Ovary (tissue), 9 donors: ENCODE measurements around the gene TENM4. TPM values are rescaled to one million over a fixed set of nuclear protein-coding genes. Genes with fewer than 3 reads are reported as not detected.
A peak's percentile ranks its signal among the peaks of the same experiment; 100 is the strongest.
"Not testable (repeated sequence)": the region's sequence is repeated elsewhere in the genome, so short reads cannot be mapped to it uniquely, and the experiment has no call there.

Experiments used
- DNase-seq, 5 donors: peaks; one replicate each; pipeline ENCODE4 v3.0.0-alpha.2; 2019 to 2020
- H3K27ac ChIP-seq, 2 donors: fragments of 200-600 bp; one replicate each; pipeline versions ENCODE4 v1.5.1 to v1.8.0; 2019 to 2022
- H3K27me3 ChIP-seq: fragments of 200-600 bp; one replicate; pipeline ENCODE4 v1.8.0; 2022
- H3K36me3 ChIP-seq: fragments of 200-600 bp; sonication (generic); one replicate; pipeline ENCODE4 v1.5.1; 2019
- H3K4me1 ChIP-seq: one replicate; pipeline ENCODE4 v1.8.1; 2013; ENCODE audit warnings: mild to moderate bottlenecking, moderate library complexity; ENCODE audit not compliant: insufficient read depth
- H3K4me3 ChIP-seq: fragments of 200-600 bp; sonication (generic); one replicate; pipeline ENCODE4 v1.5.1; 2017
- H3K9me3 ChIP-seq, 2 donors: fragments of 200-600 bp in 1 of 2; sonication (generic) in 1 of 2; one replicate each; pipeline versions ENCODE4 v1.5.1 to v1.8.1; 2013 to 2019; ENCODE audit warnings: mild to moderate bottlenecking in 1 of 2, moderate library complexity in 1 of 2
- CTCF ChIP-seq, 3 donors: fragments of 450-650 bp in 2 of 3; fragments of 200-600 bp in 1 of 3; IDR thresholded peaks; one replicate each; pipeline versions ENCODE4 v1.5.1 to v1.8.0; 2016 to 2022; ENCODE audit warnings: antibody characterized with exemption in 3 of 3, mild to moderate bottlenecking in 1 of 3
- EP300 ChIP-seq: sonication (generic); formaldehyde crosslinking; IDR thresholded peaks from one replicate; pipeline ENCODE4 v1.6.1; 2017; ENCODE audit warnings: antibody characterized with exemption
- POLR2A ChIP-seq: fragments of 450-650 bp; IDR thresholded peaks from one replicate; pipeline ENCODE4 v1.6.1; 2017; ENCODE audit warnings: antibody characterized with exemption, mild to moderate bottlenecking, moderate library complexity
- WGBS, 3 donors: extraction: QIAGEN DNeasy Blood & Tissue Kit in 1 of 3; methylation state at CpG; one replicate each; pipeline versions ENCODE4 v1.1.5 to v1.1.7; 2013 to 2017; 5-methylcytosine and 5-hydroxymethylcytosine counted together
- intact Hi-C, 4 donors: fragments of 100-400 bp; cut with DNase I; formaldehyde crosslinking; loops; one replicate each; pipeline versions ENCODE4 v1.11.0 to v1.15.1; 2022 to 2023
- polyA plus RNA-seq, 2 donors: library from polyadenylated mRNA; stranded (reverse); fragments of 200-250 nt in 1 of 2; fragments of 350-450 nt in 1 of 2; fragmentation: Illumina TruSeq in 1 of 2; extraction: RNeasy Lipid Tissue Mini Kit (QIAGEN cat#74804) in 1 of 2; gene quantifications; one replicate each; pipeline ENCODE4 v1.2.3, GENCODE V29; 2013 to 2014
- total RNA-seq, 7 donors: library from RNA; depleted of rRNA in 2 of 7; stranded (reverse); fragments of >200 nt in 2 of 7; fragmentation: NEBNext Ultra II Directional in 3 of 7; extraction: Animal tissue kit (Norgen Biotek cat#: 25700) in 3 of 7; gene quantifications; one replicate each; pipeline versions ENCODE4 v1.1.0 to v1.2.4, GENCODE V29; 2016 to 2023
- donor health status: DM: no; HTN: no; CAD: no; lungs with moderate emphysema.
- donor health status: DM: no; HTN: no; CAD: no.
- donor health status: Bipolar disorder and iron deficiency.
- donor health status: DM: yes; HTN: yes; CAD: no.
- donor health status: DM: no; HTN: no; CAD: no.
- donor health status: DM: yes; HTN: yes; CAD: no.

TENM4 gene
- total and polyA plus RNA-seq, 9 donors, result 11.0 to 206 (median 107) TPM

- no peak overlapping the region for H3K4me3 ChIP-seq
- no peaks in the 10 kb centered on the region for H3K9me3 ChIP-seq
- no peaks in the 10 kb centered on the region for H3K36me3 ChIP-seq
- intact Hi-C loops, result loop anchor here in 1 of 4 donors (10.0 kb wide), 1 partner anchor 202 kb away; no protein-coding TSS in a partner anchor
- no peak for DNase-seq
- WGBS, 3 donors, result 64 to 73% (median 69%) methylated on average over 5 of the region's 5 CpGs
- peaks cover 19% of the 10 kb centered on the region for H3K4me1 ChIP-seq
- TF ChIP-seq POLR2A (no peak), CTCF (IDR thresholded peaks at IDR 0.05) (no peak), EP300 (no peak)
- no peak overlapping the region for H3K27ac ChIP-seq
- no peaks in the 10 kb centered on the region for H3K27me3 ChIP-seq
Measured at GRCh38 chr11:79232346-79232745, 208.5 kb downstream of the TENM4 start.

- Histone ChIP-seq H3K36me3 (no peaks in the 10 kb centered on the region), H3K9me3 (no peaks in the 10 kb centered on the region), H3K4me1 (peaks cover 30% of the 10 kb centered on the region), H3K27ac (peak overlapping the region in 1 of 2 donors; percentile 37), H3K4me3 (no peak overlapping the region), H3K27me3 (no peaks in the 10 kb centered on the region)
- DNase-seq, result no peak
- intact Hi-C loops, result no loop called here
- WGBS, 3 donors, result 95 to 96% (median 95%) methylated on average over 1 of the region's 1 CpG
- TF ChIP-seq POLR2A (no peak), EP300 (no peak), CTCF (IDR thresholded peaks at IDR 0.05) (no peak)
Measured at GRCh38 chr11:79229047-79229446, 211.8 kb downstream of the TENM4 start.

- Histone ChIP-seq H3K4me3 (no peak overlapping the region), H3K36me3 (no peaks in the 10 kb centered on the region), H3K4me1 (peaks cover 34% of the 10 kb centered on the region), H3K9me3 (no peaks in the 10 kb centered on the region), H3K27ac (peak overlapping the region in 1 of 2 donors; percentile 73), H3K27me3 (no peaks in the 10 kb centered on the region)
- WGBS, 3 donors, result 73 to 78% (median 77%) methylated on average over 13 of the region's 13 CpGs
- intact Hi-C loops, result no loop called here
- DNase-seq, result no peak
- TF ChIP-seq CTCF (IDR thresholded peaks at IDR 0.05) (no peak), POLR2A (no peak)
Measured at GRCh38 chr11:79227767-79228755, 212.8 kb downstream of the TENM4 start.

GRCh38 chr11:79227308-79227707 lies 213.5 kb downstream of the TENM4 start:
- intact Hi-C loops, result no loop called here
- TF ChIP-seq EP300 (no peak), POLR2A (no peak)
- no peak for DNase-seq
- Histone ChIP-seq H3K36me3 (no peaks in the 10 kb centered on the region), H3K27ac (peak overlapping the region in 1 of 2 donors; percentile 73), H3K27me3 (no peaks in the 10 kb centered on the region), H3K4me1 (peaks cover 28% of the 10 kb centered on the region), H3K4me3 (no peak overlapping the region), H3K9me3 (no peaks in the 10 kb centered on the region)
- WGBS, 3 donors, result 60 to 66% (median 62%) methylated on average over 5 of the region's 5 CpGs

GRCh38 chr11:79226126-79226525 lies 214.7 kb downstream of the TENM4 start:
- Histone ChIP-seq H3K27me3 (no peaks in the 10 kb centered on the region), H3K9me3 (no peaks in the 10 kb centered on the region), H3K27ac (peak overlapping the region in 1 of 2 donors; percentile 73), H3K4me3 (no peak overlapping the region), H3K36me3 (no peaks in the 10 kb centered on the region), H3K4me1 (peaks cover 28% of the 10 kb centered on the region)
- peak in 3 of 5 donors; percentile 53 to 59 (median 55) for DNase-seq
- WGBS, 3 donors, result 5 to 12% (median 10%) methylated on average over 4 of the region's 4 CpGs
- TF ChIP-seq EP300, result no peak
- TF ChIP-seq POLR2A, result no peak
- TF ChIP-seq CTCF (IDR thresholded peaks at IDR 0.05), result no peak
- intact Hi-C loops, result no loop called here

GRCh38 chr11:79222163-79222562 lies 218.7 kb downstream of the TENM4 start:
- WGBS, 3 donors, result 92 to 94% (median 92%) methylated on average over 5 of the region's 5 CpGs
- H3K4me3 ChIP-seq, H3K36me3 ChIP-seq, H3K27me3 ChIP-seq, DNase-seq, H3K27ac ChIP-seq, intact Hi-C loops, H3K9me3 ChIP-seq: not testable (repeated sequence)
- H3K4me1 ChIP-seq, result peaks cover 23% of the 10 kb centered on the region
